ENCODE results near the gene FOXO6.

FOXO6 gene

DNA sequence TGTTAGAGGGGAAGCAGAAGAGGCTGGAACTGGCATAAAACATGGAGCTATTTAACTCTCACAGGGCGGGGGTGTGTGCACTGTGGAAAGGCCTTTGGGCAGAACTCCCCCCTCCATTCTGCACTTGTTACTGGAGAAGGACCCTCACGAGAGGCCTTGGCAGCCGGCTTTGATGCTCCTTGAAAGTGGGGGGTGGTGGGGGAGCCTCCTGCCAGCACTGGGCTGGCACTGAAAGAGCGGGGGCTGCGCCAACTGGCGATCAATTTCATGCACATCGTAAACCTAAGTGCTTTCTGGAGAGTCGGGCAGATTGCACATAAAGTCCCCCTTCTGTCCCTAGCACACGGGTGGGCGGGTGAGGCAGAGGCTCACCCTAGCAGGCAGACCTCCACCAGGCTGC lies 28.9 kb downstream of the FOXO6 start:
- TF ChIP-seq, protein P1, sequence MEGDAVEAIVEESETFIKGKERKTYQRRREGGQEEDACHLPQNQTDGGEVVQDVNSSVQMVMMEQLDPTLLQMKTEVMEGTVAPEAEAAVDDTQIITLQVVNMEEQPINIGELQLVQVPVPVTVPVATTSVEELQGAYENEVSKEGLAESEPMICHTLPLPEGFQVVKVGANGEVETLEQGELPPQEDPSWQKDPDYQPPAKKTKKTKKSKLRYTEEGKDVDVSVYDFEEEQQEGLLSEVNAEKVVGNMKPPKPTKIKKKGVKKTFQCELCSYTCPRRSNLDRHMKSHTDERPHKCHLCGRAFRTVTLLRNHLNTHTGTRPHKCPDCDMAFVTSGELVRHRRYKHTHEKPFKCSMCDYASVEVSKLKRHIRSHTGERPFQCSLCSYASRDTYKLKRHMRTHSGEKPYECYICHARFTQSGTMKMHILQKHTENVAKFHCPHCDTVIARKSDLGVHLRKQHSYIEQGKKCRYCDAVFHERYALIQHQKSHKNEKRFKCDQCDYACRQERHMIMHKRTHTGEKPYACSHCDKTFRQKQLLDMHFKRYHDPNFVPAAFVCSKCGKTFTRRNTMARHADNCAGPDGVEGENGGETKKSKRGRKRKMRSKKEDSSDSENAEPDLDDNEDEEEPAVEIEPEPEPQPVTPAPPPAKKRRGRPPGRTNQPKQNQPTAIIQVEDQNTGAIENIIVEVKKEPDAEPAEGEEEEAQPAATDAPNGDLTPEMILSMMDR (conservative IDR thresholded peaks at IDR 0.05), result no peak
- H3K27ac ChIP-seq, result no peak overlapping the region

DNA sequence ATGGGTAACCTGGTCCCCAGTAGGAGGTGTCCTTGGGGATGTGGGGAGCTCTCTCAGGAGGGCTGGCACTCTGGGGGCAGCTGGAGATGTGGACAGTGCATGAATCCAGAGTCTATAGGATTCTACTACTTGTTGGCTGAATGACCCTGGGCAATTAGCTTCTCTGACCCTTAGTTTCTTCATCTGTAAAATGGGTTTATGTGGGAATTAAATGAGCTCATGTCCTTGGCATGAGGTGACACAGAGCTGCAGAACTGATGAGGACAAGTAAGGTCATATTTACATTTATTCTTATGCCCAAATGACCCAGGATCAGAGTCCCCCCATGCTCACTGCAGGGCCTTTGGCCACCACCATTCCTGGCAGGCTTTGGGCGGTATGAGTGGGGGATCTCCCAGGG lies 29.3 kb downstream of the FOXO6 start:
- TF ChIP-seq, protein P1 (conservative IDR thresholded peaks at IDR 0.05), result no peak
- H3K27ac ChIP-seq, result no peak overlapping the region

GRCh38 chr1:41391834-41392527 lies 30.7 kb downstream of the FOXO6 start:
- TF ChIP-seq, protein P1 (conservative IDR thresholded peaks at IDR 0.05), result no peak
- H3K27ac ChIP-seq, result no peak overlapping the region

GRCh38 chr1:41392528-41392924 lies 31.3 kb downstream of the FOXO6 start:
- TF ChIP-seq, protein P1 (conservative IDR thresholded peaks at IDR 0.05), result no peak
- no peak overlapping the region for H3K27ac ChIP-seq

- TF ChIP-seq, protein P1 (conservative IDR thresholded peaks at IDR 0.05), result no peak
- no peak overlapping the region for H3K27ac ChIP-seq
Measured at GRCh38 chr1:41393716-41394368, 32.6 kb downstream of the FOXO6 start.

GRCh38 chr1:41394369-41394744 lies 33.1 kb downstream of the FOXO6 start:
- no peak overlapping the region for H3K27ac ChIP-seq
- TF ChIP-seq, protein P1 (conservative IDR thresholded peaks at IDR 0.05), result no peak

- H3K27ac ChIP-seq, result no peak overlapping the region
- TF ChIP-seq, protein P1 (conservative IDR thresholded peaks at IDR 0.05), result no peak
Measured at GRCh38 chr1:41394959-41395956, 34.0 kb downstream of the FOXO6 start.
